GM19193 (cell line): Measurements from ENCODE around the gene MAU2.

ENCODE experiments used
- POLR2A ChIP-seq: IDR thresholded peaks from 4 replicates; pipeline ENCODE4 v1.6.1; 2011; ENCODE audit not compliant: insufficient read depth, insufficient read length; ENCODE audit errors: extremely low read depth

The MAU2 gene

GRCh38 chr19:19356500-19356899, 35.9 kb downstream of the MAU2 start:
- TF ChIP-seq POLR2A = no peak

GRCh38 chr19:19356901-19357566, 36.4 kb downstream of the MAU2 start:
- TF ChIP-seq POLR2A = no peak

- no peak for TF ChIP-seq POLR2A
Measured at GRCh38 chr19:19361075-19361594, 40.5 kb downstream of the MAU2 start.

- no peak for TF ChIP-seq POLR2A
Measured at GRCh38 chr19:19362075-19362474, 41.4 kb downstream of the MAU2 start.

- TF ChIP-seq POLR2A = no peak
Measured at GRCh38 chr19:19366434-19367396, 46.1 kb downstream of the MAU2 start.

- no peak for TF ChIP-seq POLR2A
Measured at GRCh38 chr19:19368087-19368486, 47.5 kb downstream of the MAU2 start.

- TF ChIP-seq POLR2A = no peak
Measured at GRCh38 chr19:19371059-19371458, 50.4 kb downstream of the MAU2 start.

- TF ChIP-seq POLR2A = peak; percentile 54
Measured at GRCh38 chr19:19372656-19373416, 52.2 kb downstream of the MAU2 start.

- no peak for TF ChIP-seq POLR2A
Measured at GRCh38 chr19:19379527-19379926, 58.9 kb downstream of the MAU2 start.

- no peak for TF ChIP-seq POLR2A
Measured at GRCh38 chr19:19381007-19381926, 60.6 kb downstream of the MAU2 start.

GRCh38 chr19:19382118-19382517, 61.5 kb downstream of the MAU2 start:
- no peak for TF ChIP-seq POLR2A

GRCh38 chr19:19384486-19384885, 63.9 kb downstream of the MAU2 start:
- TF ChIP-seq POLR2A = no peak

GRCh38 chr19:19385131-19385895, 64.7 kb downstream of the MAU2 start:
- peak; percentile 69 for TF ChIP-seq POLR2A
